Adrenal gland (tissue), 12 donors: Measurements from ENCODE around the gene HFM1. TPM values are rescaled to one million over a fixed set of nuclear protein-coding genes. Genes with fewer than 3 reads are reported as not detected.

ENCODE experiments used
- DNase-seq, 7 donors: peaks; one replicate each; pipeline ENCODE4 v3.0.0-alpha.2; 2019 to 2020
- H3K27ac ChIP-seq, 5 donors: fragments of 200-600 bp; sonication (generic) in 4 of 5; 1 replicate in 3 of 5; 2 replicates in 2 of 5; pipeline versions ENCODE4 v1.5.1 to v1.8.0; 2016 to 2020; ENCODE audit warnings: mild to moderate bottlenecking in 1 of 5
- H3K27me3 ChIP-seq: fragments of 200-600 bp; 2 replicates; pipeline ENCODE4 v1.8.0; 2021
- H3K36me3 ChIP-seq, 2 donors: fragments of 200-600 bp; replicated peaks in 1 of 2; 1 replicate in 1 of 2; 2 replicates in 1 of 2; pipeline versions ENCODE4 v1.5.1 to v1.8.0; 2018 to 2022
- H3K4me1 ChIP-seq, 2 donors: fragments of 200-600 bp; replicated peaks in 1 of 2; 1 replicate in 1 of 2; 2 replicates in 1 of 2; pipeline versions ENCODE4 v1.5.1 to v1.8.0; 2018 to 2021
- H3K4me3 ChIP-seq, 4 donors: fragments of 200-600 bp; sonication (generic) in 3 of 4; one replicate each; pipeline ENCODE4 v1.5.1; 2016 to 2018
- H3K9me3 ChIP-seq, 3 donors: fragments of 200-600 bp; sonication (generic) in 1 of 3; replicated peaks in 1 of 3; 1 replicate in 2 of 3; 2 replicates in 1 of 3; pipeline versions ENCODE4 v1.5.1 to v1.8.0; 2016 to 2021
- CTCF ChIP-seq, 6 experiments: fragments of 450-650 bp in 4 of 6; fragments of 200-600 bp in 2 of 6; sonication (generic) in 1 of 6; IDR thresholded peaks; 1 replicate in 5 of 6; 2 replicates in 1 of 6; pipeline versions ENCODE4 v1.5.1 to v1.8.0; 2016 to 2021; ENCODE audit warnings: antibody characterized with exemption in 6 of 6, mild to moderate bottlenecking in 2 of 6, moderate library complexity in 1 of 6
- POLR2A ChIP-seq, 2 donors: fragments of 450-650 bp; IDR thresholded peaks; one replicate each; pipeline ENCODE4 v1.6.1; 2017; ENCODE audit warnings: antibody characterized with exemption in 2 of 2, mild to moderate bottlenecking in 2 of 2, moderate library complexity in 1 of 2
- WGBS, 4 donors: extraction: QIAGEN DNeasy Blood & Tissue Kit in 2 of 4; methylation state at CpG; one replicate each; pipeline versions ENCODE4 v1.1.5 to v1.1.7; 2013 to 2017; 5-methylcytosine and 5-hydroxymethylcytosine counted together
- intact Hi-C, 2 donors: fragments of 100-400 bp; cut with DNase I; formaldehyde crosslinking; loops; one replicate each; pipeline versions ENCODE4 v1.14.1 to v1.15.0; 2022 to 2023
- polyA plus RNA-seq, 3 donors: library from polyadenylated mRNA; stranded (reverse); fragments of 200-250 nt in 2 of 3; fragments of 350-450 nt in 1 of 3; fragmentation: Illumina TruSeq in 1 of 3; extraction: RNeasy Lipid Tissue Mini Kit (QIAGEN cat#74804) in 1 of 3; gene quantifications; one replicate each; pipeline ENCODE4 v1.2.3, GENCODE V29; 2013 to 2014
- total RNA-seq, 9 donors: library from RNA; depleted of rRNA in 4 of 9; stranded (reverse); fragments of >200 nt in 4 of 9; fragments of 120-200 nt in 1 of 9; fragmentation: NEBNext Ultra II Directional in 1 of 9; extraction: Animal tissue kit (Norgen Biotek cat#: 25700) in 1 of 9; gene quantifications; one replicate each; pipeline versions ENCODE4 v1.1.0 to v1.2.4, GENCODE V29; 2013 to 2023
- donor health status: healthy with polysubstance abuse.
- donor health status: Bipolar disorder and iron deficiency.
- donor health status: DM: yes; HTN: yes; CAD: no.
- donor health status: DM: no; HTN: no; CAD: no.
- donor health status: DM: no; HTN: no; CAD: no.
- donor health status: DM: yes; HTN: yes; CAD: no.

The HFM1 gene
- total and polyA plus RNA-seq, 12 donors = 0.17 to 8.6 (median 1.0) TPM; not detected in 1

DNA sequence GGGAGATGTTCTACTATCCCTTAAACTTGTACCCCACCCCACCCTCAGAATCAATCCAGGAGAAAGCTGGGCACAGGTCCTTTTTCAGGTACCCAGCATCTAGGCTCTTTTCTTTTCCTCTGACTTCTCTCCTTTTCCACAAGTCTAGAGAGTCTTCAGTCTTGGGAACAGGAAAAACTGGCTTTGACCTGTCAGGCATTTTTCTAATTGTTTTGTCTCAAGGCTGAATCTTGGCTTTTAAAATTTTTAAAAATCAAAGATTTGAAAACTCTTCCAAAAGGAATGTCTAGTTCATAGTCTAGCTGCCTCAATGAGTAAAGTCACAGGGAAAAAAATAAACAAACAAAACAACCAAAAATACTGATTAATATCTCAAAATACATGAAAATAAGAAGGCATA, 161.5 kb downstream of the HFM1 start:
- no peak for TF ChIP-seq CTCF (IDR thresholded peaks at IDR 0.05)
- TF ChIP-seq POLR2A (IDR thresholded peaks at IDR 0.05) = no peak
- Histone ChIP-seq H3K27ac (no peak overlapping the region), H3K27me3 (no peaks in the 10 kb centered on the region), H3K9me3 (no peaks in the 10 kb centered on the region), H3K36me3 (no peaks in the 10 kb centered on the region), H3K4me3 (no peak overlapping the region), H3K4me1 (no peaks in the 10 kb centered on the region)
- DNase-seq = no peak
- intact Hi-C loops = no loop called here

DNA sequence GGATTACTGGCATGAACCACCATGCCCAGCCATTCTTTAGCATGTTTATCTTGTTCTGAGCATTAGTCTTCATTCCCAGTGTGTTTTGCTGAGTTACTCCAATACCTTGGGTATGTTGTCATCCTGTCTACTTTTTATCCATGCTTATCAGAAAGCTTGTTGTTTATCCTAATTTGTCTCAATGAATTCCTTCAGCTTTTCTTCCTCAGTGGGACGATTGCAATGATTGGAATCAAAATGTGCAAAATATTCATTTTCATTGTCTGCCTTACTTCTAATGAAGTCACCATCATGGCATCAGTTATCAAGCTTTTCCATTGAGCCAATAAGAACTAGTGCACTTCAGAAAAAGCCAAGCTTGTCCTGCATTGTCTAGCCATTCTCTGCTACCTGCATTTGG, 170.5 kb downstream of the HFM1 start:
- TF ChIP-seq POLR2A (IDR thresholded peaks at IDR 0.05) (no peak), CTCF (IDR thresholded peaks at IDR 0.05) (no peak)
- no peaks in the 10 kb centered on the region for H3K4me1 ChIP-seq
- intact Hi-C loops = no loop called here
- H3K27me3 ChIP-seq = no peaks in the 10 kb centered on the region
- no peak overlapping the region for H3K27ac ChIP-seq
- H3K36me3 ChIP-seq = no peaks in the 10 kb centered on the region
- H3K4me3 ChIP-seq = no peak overlapping the region
- 33 to 56% (median 47%) methylated on average over 1 of the region's 1 CpG for WGBS, 4 donors
- DNase-seq = no peak
- H3K9me3 ChIP-seq = no peaks in the 10 kb centered on the region

DNA sequence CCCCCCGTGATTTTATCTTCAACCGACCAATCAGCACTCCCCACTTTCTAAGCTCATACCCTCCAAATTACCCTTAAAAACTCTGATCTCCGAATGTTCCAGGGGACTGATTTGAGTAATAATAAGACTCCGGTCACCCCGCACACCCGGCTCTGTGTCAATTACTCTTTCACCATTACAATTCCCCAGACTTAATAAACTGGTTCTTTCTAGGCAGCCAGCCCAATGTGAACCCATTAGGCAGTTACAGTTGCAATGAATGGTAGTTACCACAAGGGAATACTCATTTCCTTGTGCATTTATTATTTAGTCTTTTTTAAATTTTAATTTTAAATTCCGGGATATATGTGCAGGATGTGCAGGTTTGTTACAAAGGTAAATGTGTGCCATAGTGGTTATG, 177.9 kb downstream of the HFM1 start:
- H3K27ac ChIP-seq = no peak overlapping the region
- WGBS, 4 donors = 86 to 89% (median 87%) methylated on average over 7 of the region's 7 CpGs
- H3K4me3 ChIP-seq = no peak overlapping the region
- no peaks in the 10 kb centered on the region for H3K4me1 ChIP-seq
- TF ChIP-seq CTCF (IDR thresholded peaks at IDR 0.05) (no peak), POLR2A (IDR thresholded peaks at IDR 0.05) (no peak)
- H3K9me3 ChIP-seq = no peaks in the 10 kb centered on the region
- intact Hi-C loops = no loop called here
- no peaks in the 10 kb centered on the region for H3K36me3 ChIP-seq
- DNase-seq = no peak
- H3K27me3 ChIP-seq = no peaks in the 10 kb centered on the region

DNA sequence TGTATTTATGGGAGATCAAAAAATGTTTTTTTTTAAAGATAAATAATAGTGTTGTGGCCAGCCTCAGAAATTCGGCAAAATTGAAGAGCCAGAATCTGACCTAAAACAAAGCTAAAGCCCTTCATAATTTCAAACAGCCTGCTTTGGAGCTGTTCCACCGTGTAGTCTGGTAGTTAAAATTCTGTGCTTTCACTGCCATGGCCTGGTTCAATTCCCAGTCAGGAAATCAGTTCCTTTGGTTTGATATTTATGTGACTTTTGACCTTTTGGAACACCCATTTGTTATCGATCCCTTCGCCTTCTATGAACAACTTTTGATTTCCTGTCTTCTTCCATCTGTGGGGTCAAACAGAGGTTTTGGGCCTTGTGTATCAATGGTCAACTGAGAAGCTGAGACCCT, 179.8 kb downstream of the HFM1 start:
- Histone ChIP-seq H3K27ac (no peak overlapping the region), H3K9me3 (no peaks in the 10 kb centered on the region), H3K4me3 (no peak overlapping the region), H3K36me3 (no peaks in the 10 kb centered on the region), H3K27me3 (no peaks in the 10 kb centered on the region), H3K4me1 (no peaks in the 10 kb centered on the region)
- no peak for TF ChIP-seq CTCF (IDR thresholded peaks at IDR 0.05)
- no peak for TF ChIP-seq POLR2A (IDR thresholded peaks at IDR 0.05)
- DNase-seq = no peak
- intact Hi-C loops = no loop called here
- WGBS, 4 donors = 77 to 87% (median 85%) methylated on average over 4 of the region's 4 CpGs
